KMS-11 (cell line): Measurements from ENCODE around the gene FKBP6.
"Not testable (repeated sequence)": the region's sequence is repeated elsewhere in the genome, so short reads cannot be mapped to it uniquely, and the experiment has no call there.

Experiments
- H2AFZ ChIP-seq: fragments of 200-600 bp; sonication (generic); 2 replicates; pipeline ENCODE4 v1.6.1; 2016; ENCODE audit warnings: antibody characterized with exemption, mixed run types, low read depth
- H3K27ac ChIP-seq: fragments of 200-600 bp; sonication (generic); 2 replicates; pipeline ENCODE4 v1.6.1; 2016; ENCODE audit warnings: mild to moderate bottlenecking, mixed run types
- H3K27me3 ChIP-seq: fragments of 200-600 bp; sonication (generic); 2 replicates; pipeline ENCODE4 v1.6.1; 2017; ENCODE audit warnings: mild to moderate bottlenecking, low read depth, mixed run types, moderate library complexity; ENCODE audit not compliant: insufficient read depth
- H3K36me3 ChIP-seq: fragments of 200-600 bp; sonication (generic); 2 replicates; pipeline ENCODE4 v1.6.1; 2017; ENCODE audit warnings: mild to moderate bottlenecking, mixed run types; ENCODE audit not compliant: insufficient read depth
- H3K4me1 ChIP-seq: fragments of 200-600 bp; sonication (generic); 2 replicates; pipeline ENCODE4 v1.6.1; 2016; ENCODE audit warnings: mild to moderate bottlenecking, low read depth, mixed run types; ENCODE audit not compliant: poor library complexity, severe bottlenecking
- H3K4me2 ChIP-seq: fragments of 200-600 bp; sonication (generic); 2 replicates; pipeline ENCODE4 v1.7.0; 2016; ENCODE audit warnings: mild to moderate bottlenecking, mixed run types
- H3K4me3 ChIP-seq: fragments of 200-600 bp; sonication (generic); IDR thresholded peaks from 2 replicates; pipeline ENCODE4 v1.6.1; 2017; ENCODE audit warnings: low read depth, low read length, mixed read lengths; ENCODE audit not compliant: insufficient read depth
- H3K79me2 ChIP-seq: fragments of 200-600 bp; sonication (generic); 2 replicates; pipeline ENCODE4 v1.6.1; 2016; ENCODE audit warnings: low read depth, mixed run types; ENCODE audit not compliant: insufficient read depth
- H3K9ac ChIP-seq: fragments of 200-600 bp; sonication (generic); 2 replicates; pipeline ENCODE4 v1.6.1; 2016; ENCODE audit warnings: mild to moderate bottlenecking, mixed run types
- H4K20me1 ChIP-seq: fragments of 200-600 bp; sonication (generic); 2 replicates; pipeline ENCODE4 v1.6.1; 2016; ENCODE audit warnings: mild to moderate bottlenecking, mixed run types; ENCODE audit not compliant: insufficient read depth
- CTCF ChIP-seq: fragments of 200-600 bp; sonication (generic); conservative IDR thresholded peaks from 2 replicates; pipeline ENCODE4 v1.6.1; 2017; ENCODE audit warnings: low read depth, mild to moderate bottlenecking, antibody characterized with exemption, low read length, moderate library complexity, mixed read lengths

Gene FKBP6

GRCh38 chr7:73327922-73328321 is at the start of gene FKBP6, which contains the start of gene TRIM50:
TSS of gene FKBP6 (plus strand) at chr7:73328161. CDS start at chr7:73328429, 268 bp downstream.
TSS of gene TRIM50 (minus strand) at chr7:73328082. CDS start at chr7:73324787, 3,295 bp downstream.
- not testable (repeated sequence) for H3K9ac ChIP-seq, H3K36me3 ChIP-seq, H3K27ac ChIP-seq, H2AFZ ChIP-seq, H3K79me2 ChIP-seq, H3K4me2 ChIP-seq, H4K20me1 ChIP-seq, H3K4me3 ChIP-seq, H3K27me3 ChIP-seq
- peaks cover 11% of the 10 kb centered on the region for H3K4me1 ChIP-seq

GRCh38 chr7:73297235-73297634 is 30.7 kb upstream of the FKBP6 start:
- H2AFZ ChIP-seq, H4K20me1 ChIP-seq, H3K9ac ChIP-seq, H3K4me2 ChIP-seq, H3K36me3 ChIP-seq, H3K27ac ChIP-seq, H3K79me2 ChIP-seq, H3K4me3 ChIP-seq, H3K27me3 ChIP-seq, H3K4me1 ChIP-seq: not testable (repeated sequence)

GRCh38 chr7:73297706-73298105 is 30.3 kb upstream of the FKBP6 start:
- not testable (repeated sequence) for H3K9ac ChIP-seq, H3K79me2 ChIP-seq, H3K27me3 ChIP-seq, H3K4me3 ChIP-seq, H3K4me1 ChIP-seq, H2AFZ ChIP-seq, H3K27ac ChIP-seq, H3K36me3 ChIP-seq, H4K20me1 ChIP-seq, H3K4me2 ChIP-seq

- H3K79me2 ChIP-seq, H3K9ac ChIP-seq, H3K27me3 ChIP-seq, H3K36me3 ChIP-seq, H3K4me2 ChIP-seq, H3K27ac ChIP-seq, H3K4me1 ChIP-seq, H4K20me1 ChIP-seq, H3K4me3 ChIP-seq, H2AFZ ChIP-seq: not testable (repeated sequence)
Observed at GRCh38 chr7:73299812-73300211, 28.1 kb upstream of the FKBP6 start.

GRCh38 chr7:73301108-73301507 is 26.9 kb upstream of the FKBP6 start:
- not testable (repeated sequence) for H3K79me2 ChIP-seq, H4K20me1 ChIP-seq, H3K27me3 ChIP-seq, H3K4me3 ChIP-seq, H2AFZ ChIP-seq, H3K9ac ChIP-seq, H3K27ac ChIP-seq, H3K4me1 ChIP-seq, H3K36me3 ChIP-seq, H3K4me2 ChIP-seq

GRCh38 chr7:73302846-73303245 is 25.1 kb upstream of the FKBP6 start:
- H4K20me1 ChIP-seq, H3K27ac ChIP-seq, H3K36me3 ChIP-seq, H3K79me2 ChIP-seq, H3K4me1 ChIP-seq, H3K9ac ChIP-seq, H3K4me2 ChIP-seq, H3K27me3 ChIP-seq, H2AFZ ChIP-seq, H3K4me3 ChIP-seq: not testable (repeated sequence)

- H3K4me1 ChIP-seq, result peaks cover 3% of the 10 kb centered on the region
- no peak overlapping the region for H2AFZ ChIP-seq
- peaks cover 3% of the 10 kb centered on the region; the same call in 1 of the 2 replicates for H3K36me3 ChIP-seq
- H3K9ac ChIP-seq, result no peak overlapping the region
- no peak for TF ChIP-seq CTCF
- H3K4me3 ChIP-seq, result no peak overlapping the region
- no peaks in the 10 kb centered on the region; the same call in 1 of the 2 replicates for H3K27me3 ChIP-seq
- no peak overlapping the region for H3K4me2 ChIP-seq
- no peaks in the 10 kb centered on the region for H3K79me2 ChIP-seq
- no peak overlapping the region for H3K27ac ChIP-seq
- H4K20me1 ChIP-seq, result no peaks in the 10 kb centered on the region
Observed at GRCh38 chr7:73303546-73303945, 24.4 kb upstream of the FKBP6 start.
